HuH-7 (cell line): ENCODE measurements around the gene AGR2.
A peak's percentile ranks its signal among the peaks of the same experiment; 100 is the strongest.
"Not testable (repeated sequence)": the region's sequence is repeated elsewhere in the genome, so short reads cannot be mapped to it uniquely, and the experiment has no call there.

Source experiments
- DNase-seq: peaks from one replicate; pipeline ENCODE4 v3.0.0; 2011; ENCODE audit warnings: low spot score

The AGR2 gene

DNA sequence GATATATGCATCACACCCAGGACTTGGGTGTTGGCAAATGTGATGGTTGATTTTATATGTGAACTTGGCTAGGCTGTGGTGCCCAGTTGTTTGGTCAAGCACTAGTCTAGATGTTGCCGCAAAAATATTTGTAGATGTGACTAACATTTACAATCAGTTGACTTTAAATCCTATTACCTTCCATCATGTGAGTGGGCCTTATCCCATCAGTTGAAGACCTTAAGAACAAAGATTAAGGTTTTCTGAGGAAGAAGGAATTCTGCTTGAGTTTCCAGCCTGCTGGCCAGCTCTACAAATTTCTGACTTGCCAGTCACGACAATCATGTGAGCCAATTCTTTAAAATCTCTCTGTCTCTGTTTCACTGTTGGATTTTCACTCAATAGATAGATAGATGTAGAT, 30.9 kb downstream of the AGR2 start:
- no peak for DNase-seq

DNA sequence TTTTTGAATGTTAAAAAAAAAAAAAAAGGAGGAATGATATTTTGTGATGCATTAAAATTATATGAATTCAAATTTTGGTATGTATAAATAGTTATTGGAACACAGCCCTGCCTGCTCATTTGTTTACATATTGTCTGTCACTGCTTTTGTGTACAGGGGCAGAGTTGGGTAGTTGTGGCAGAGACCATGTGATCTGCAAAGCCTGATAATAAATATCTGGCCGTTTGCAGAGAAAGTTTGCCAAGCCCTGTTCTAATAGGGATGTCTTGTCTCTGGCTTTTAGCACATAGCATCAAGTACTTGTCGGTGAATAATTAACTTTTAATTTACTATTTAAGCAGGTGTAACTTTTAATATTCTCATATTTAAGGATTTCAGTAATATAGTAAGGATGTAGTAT, 31.5 kb downstream of the AGR2 start:
- no peak for DNase-seq

GRCh38 chr7:16770657-16771329, 34.0 kb downstream of the AGR2 start:
- DNase-seq, result no peak

DNA sequence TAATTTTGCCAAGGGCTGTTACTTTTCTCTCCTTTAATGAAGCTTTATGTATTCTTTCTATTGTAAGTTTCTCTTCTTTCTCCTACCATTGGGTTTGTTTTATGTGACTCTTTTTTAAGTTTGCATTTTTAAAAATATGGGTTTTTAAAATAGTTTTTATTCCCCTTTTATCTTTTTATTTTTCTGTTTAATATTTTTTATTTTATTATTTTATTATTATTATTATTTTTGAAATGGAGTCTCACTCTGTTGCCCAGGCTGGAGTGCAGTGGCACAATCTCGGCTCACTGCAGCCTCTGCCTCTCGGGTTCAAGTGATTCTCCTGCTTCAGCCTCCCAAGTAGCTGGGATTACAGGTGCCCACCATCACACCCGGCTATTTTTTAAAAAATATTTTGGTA, 34.8 kb downstream of the AGR2 start:
- DNase-seq, result not testable (repeated sequence)

DNA sequence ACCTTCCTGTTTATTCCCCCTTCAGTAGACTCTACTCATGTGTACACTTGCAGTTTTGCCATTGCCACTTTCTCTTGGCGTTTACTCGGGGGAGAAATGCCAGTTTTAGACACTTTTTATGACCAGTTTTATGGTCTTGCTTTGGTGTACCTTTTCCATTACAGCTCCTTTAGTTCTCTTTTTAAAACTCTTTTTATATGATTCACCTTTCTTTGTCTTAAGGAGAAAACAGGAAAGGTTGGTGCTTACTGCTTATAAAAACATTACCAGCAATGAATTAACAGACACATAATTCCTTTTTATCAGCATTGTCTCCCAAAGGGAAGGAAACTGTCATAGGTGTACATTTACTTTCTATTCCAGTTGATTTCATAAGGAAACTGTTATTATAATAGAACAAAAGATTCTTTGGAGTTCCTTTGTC, 39.4 kb downstream of the AGR2 start:
- DNase-seq, result no peak

- DNase-seq, result no peak
These were observed 39.9 kb downstream of the AGR2 start for GRCh38 chr7:16764942-16765341.

GRCh38 chr7:16762177-16762576, 42.6 kb downstream of the AGR2 start:
- no peak for DNase-seq

DNA sequence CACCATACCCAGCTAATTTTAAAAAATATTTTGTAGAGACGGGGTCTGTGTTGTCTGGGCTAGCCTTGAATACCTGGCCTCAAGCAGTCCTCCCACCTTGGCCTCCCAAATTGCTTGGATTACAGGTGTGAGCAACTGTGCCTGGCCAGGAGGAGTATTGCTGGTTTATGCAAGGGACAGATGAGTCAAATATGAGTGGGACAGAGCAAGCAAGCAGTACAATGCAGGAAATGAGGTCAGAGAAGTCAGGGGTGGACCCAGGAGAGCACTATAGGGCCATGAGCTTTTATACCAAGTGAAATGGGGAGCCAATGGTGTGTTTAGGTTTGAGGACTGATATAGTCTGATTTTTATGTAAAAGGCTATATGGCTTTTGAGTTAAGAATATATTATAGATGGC, 45.0 kb downstream of the AGR2 start:
- DNase-seq, result no peak

DNA sequence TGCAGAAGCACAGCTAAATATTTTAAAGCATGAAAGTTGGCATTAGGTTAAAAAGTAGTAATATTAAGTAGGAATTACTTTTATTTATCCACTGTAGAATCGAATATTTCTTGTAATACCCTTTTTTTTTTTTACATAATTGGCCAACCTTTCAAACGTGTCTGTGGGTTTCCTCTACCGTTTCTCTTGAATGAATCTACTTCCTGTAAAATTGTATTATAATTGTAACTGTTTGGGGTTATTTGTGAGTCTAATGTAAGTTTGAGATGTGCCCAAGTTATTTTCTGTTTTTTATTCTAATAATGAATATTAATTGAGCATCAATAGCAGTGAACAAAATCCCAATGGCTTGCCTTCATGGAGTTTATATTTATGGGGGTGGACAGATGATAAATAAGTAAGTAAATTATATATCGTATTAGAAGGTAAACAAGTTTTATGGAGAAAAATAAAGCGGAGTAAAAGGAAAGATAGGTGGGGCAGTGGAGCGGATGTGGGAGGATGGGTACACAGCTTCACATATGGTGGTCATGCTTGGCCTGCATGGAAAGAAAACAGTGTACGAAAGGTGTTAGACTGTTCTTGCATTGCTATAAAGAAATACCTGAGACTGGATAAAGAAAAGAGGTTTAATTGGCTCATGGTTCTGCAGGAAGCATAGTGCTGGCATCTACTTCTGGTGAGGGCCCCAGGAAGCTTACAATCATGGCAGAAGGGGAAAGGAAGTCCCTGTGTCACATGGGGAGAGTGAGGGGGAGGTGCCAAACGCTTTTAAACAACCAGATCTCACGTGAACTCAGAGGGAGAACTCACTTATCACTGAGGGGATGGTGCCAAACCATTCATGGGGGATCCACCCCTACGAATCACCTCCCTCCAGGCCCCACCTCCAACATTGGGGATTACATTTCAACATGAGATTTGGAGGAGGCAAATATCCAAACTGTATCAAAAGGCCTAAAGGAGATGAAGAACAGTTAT, 45.9 kb downstream of the AGR2 start:
- no peak for DNase-seq

DNA sequence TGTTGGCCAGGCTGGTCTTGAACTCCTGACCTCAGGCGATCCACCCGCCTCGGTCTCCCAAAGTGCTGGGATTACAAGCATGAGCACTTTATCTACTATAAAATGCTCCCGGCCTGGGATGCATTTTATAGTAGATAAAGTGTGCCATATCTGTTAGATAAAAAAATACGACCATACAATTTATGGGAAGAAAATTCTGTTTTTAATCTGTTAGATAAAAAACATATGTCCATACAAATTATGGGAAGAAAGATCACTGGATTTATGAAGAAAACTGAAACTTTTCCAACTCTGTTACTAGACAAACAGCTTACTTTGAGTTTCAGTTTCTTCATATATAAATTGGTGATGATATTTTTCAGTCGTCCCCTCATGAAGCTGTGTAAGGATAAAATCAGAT, 46.8 kb downstream of the AGR2 start:
- no peak for DNase-seq

DNA sequence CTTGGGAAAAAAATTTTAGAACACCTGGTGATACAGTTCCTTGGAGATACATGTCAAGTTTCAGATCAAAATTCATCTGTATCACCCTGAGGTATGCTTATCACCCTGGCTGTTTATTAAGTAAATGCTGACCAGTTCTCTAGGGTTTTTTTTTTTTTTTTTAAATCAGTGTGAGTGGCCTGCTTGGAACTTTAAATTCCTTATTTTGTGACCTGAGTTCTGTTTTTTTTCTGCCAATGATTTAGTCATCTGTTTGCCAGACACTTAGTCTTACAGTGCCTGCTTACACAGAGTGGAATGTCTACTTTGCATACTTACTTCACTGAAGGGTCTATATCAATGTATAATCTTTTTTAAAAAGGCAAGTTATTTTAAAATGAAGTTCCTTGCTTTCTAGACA, 49.4 kb downstream of the AGR2 start:
- DNase-seq, result no peak

DNA sequence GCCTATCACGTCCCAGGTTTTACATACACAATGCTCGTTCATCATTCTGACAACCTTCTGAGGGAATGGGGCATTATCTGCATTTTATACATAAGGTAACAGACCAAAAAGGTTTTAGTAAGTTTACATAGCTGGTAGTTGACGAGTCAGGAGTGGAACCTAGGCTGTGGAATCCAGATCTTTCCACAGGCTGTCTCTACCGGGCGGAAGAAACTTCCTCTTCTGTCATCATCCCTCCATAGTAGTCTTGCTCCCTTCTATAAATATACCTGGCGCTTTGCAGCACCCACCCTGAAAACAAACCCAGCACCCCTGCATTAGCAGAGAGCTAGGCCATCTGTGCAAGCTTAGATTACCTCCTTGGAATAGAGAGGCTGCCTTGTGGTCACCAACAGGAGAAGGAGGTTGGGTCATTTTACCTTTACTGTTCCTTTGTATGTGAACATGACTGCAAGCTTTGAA, 49.9 kb downstream of the AGR2 start:
- DNase-seq, result no peak

- DNase-seq, result peak; percentile 35
These were observed 50.6 kb downstream of the AGR2 start for GRCh38 chr7:16753932-16754855.

GRCh38 chr7:16753102-16753931, 51.5 kb downstream of the AGR2 start, which contains the start of gene TSPAN13:
TSPAN13 (plus strand) TSS chr7:16753755; CDS start chr7:16753968, 213 bp downstream.
- peak; percentile 89 for DNase-seq

GRCh38 chr7:16747102-16747501, 57.7 kb downstream of the AGR2 start:
- DNase-seq, result no peak

DNA sequence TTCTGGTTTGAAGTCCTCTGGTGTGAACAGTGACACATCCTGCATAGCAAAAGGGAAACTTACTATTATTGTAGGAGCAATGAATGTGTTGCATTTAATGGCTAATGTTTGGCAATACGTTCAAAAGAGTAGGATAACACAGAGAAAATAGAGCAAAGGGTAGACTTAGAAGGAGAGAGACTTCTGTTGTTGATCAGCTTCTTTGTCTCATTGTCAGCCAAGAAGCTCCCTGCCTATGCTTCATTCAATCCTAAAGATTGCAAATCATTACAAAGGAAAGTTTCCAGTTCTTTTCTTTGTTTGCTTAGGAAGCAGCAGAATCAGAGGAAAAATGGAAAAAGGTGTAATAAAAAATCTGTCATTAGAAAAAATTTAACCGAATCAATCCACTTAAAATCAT, 59.2 kb downstream of the AGR2 start:
- DNase-seq, result no peak

GRCh38 chr7:16744518-16745250, 60.1 kb downstream of the AGR2 start:
- no peak for DNase-seq

DNA sequence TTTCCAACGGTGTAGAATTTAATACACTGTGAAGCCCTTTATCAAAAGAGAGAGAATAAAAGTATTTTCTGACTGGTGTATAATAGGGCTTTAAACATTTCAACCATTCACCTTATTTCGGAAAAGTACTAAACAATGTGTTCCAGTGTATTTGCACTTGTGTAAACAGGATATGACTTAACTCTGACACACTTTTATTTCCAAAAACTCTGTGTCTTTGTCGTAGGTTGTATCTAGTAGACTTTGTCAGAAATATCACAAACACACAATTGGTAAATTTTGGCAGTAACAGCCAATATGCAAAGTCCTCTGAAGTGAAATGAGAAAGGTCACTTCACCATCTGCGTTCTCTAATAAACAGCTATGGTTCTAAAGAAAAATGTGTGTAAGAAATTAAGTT, 61.6 kb downstream of the AGR2 start:
- DNase-seq, result no peak

GRCh38 chr7:16742547-16742946, 62.3 kb downstream of the AGR2 start:
- no peak for DNase-seq
